Erythroblast (primary cell): ENCODE measurements around the gene EYS.
A peak's percentile ranks its signal among the peaks of the same experiment; 100 is the strongest.
"Not testable (repeated sequence)": the region's sequence is repeated elsewhere in the genome, so short reads cannot be mapped to it uniquely, and the experiment has no call there.

Source experiments
- DNase-seq, 2 experiments: peaks; one replicate each; lab custom pipeline; 2025; lab: John Stamatoyannopoulos, UW
- GATA1 ChIP-seq: IDR thresholded peaks from 2 replicates; pipeline ENCODE4 v1.6.1; 2011; ENCODE audit warnings: low read depth, mild to moderate bottlenecking, control low read depth, low read length, moderate library complexity
- POLR2A ChIP-seq: IDR thresholded peaks from 2 replicates; pipeline ENCODE4 v1.6.1; 2011; ENCODE audit warnings: mild to moderate bottlenecking, low read length

The EYS gene

DNA sequence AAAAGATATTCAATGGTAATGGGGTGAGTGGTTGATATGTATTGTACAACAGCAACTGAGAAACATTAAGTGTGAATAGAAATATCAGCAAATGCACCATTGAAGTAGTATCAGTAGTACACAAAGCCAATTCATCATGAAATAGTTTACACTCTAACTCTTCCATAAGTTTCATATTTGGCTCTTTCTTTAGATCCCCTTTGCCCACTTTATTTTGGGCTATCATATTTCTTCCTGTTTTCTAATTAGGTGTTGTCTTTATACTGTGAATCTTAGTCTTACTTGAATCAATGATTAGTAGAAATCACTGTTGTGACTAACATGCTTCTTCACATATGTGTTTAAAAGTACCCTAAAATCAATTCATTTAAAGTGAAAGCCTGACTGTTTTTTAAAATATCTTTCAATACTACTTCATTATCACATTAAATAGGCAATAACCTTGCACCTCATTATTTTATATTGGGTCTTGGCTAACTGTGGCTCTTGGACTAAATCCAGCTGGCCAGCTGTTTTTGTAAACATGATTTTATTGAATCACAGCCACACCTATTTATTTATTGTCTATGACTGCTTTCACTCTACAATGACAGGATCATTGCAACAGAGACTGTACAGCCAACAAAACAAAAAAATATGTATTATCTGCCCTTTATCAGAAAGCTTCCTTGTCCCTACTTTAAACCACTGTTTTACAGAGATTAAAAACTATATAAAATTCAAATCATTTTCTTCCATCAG, 38.9 kb downstream of the EYS start:
- no peak for TF ChIP-seq POLR2A
- TF ChIP-seq GATA1: no peak
- DNase-seq: no peak

DNA sequence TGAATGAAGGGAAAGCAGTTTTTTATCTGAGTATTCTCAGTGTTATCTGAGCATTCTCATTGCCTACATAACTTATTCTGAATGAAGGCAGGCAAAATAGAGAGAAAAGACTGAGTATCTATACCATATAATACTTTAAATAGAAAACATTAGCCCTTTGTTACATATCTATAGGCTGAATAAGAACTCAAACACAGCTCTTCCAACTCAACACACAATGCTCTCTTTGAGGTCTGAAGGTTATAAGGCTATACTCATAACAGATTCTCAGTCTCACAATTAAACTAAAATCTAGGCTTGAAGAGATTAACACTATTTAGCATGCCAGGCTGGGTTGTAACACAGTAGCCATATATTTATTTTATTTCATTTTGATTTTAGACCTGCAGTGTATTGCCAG, 56.9 kb downstream of the EYS start:
- DNase-seq: peak in 1 of 2 experiments; percentile 9

DNA sequence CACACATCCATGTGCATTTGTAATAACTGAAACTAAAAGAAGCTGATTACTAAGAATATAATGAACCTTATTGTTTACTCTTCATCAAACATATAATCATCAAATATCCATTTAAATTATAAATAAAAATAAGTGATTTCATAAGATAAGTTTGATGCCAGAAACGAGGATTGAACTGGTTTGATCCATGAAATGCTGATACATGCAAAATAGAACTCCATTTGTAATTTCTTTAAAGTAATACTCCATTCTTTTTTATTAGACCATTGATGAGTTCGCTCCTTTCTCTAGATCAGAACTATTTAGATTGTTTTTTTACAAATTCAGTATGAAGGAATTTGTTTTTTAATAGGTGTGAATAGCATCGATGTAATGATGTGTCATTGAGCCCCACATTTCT, 57.6 kb downstream of the EYS start:
- no peak for DNase-seq
- no peak for TF ChIP-seq GATA1

More for the DNA sequence above, 56.9 kb downstream of the EYS start:
- no peak for TF ChIP-seq GATA1
- TF ChIP-seq POLR2A: no peak

DNA sequence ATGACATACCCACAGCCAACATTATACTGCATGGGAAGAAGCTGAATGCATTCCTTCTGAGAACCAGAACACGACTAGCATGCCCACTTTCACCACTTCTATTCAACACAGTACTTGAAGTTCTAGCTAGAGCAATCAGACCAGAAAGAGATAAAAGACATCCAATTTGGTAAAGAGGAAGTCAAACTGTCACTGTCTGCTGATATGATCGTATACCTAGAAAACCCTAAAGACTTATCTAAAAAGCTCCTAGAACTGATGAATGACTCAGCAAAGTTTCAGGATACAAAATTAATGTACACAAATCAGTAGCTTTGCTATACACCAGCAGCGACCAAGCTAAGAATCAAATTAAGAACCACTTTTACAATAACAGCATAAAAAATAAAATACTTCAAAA, 60.5 kb downstream of the EYS start:
- TF ChIP-seq GATA1: no peak
- TF ChIP-seq POLR2A: no peak
- DNase-seq: peak in 1 of 2 experiments; percentile 3

DNA sequence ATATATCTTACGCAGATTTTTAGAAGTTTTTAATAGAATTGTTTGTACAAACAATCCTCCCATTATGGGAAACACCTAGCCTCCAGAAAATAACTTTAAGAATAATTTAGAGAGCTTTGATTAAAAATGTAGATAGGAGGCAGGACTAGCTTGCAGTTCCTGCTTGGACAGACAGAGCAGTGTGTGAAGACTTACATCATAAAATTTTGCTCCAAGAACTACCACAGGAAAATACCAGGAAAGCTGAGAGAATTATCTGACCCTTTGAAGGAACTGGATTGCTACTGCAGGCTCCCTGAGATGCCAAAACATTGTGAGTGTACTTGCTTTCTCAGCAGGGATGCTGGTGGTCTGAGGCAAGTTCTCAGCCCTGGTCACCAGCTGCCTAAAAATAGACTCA, 64.2 kb downstream of the EYS start:
- DNase-seq: no peak
- TF ChIP-seq POLR2A: no peak
- TF ChIP-seq GATA1: no peak

DNA sequence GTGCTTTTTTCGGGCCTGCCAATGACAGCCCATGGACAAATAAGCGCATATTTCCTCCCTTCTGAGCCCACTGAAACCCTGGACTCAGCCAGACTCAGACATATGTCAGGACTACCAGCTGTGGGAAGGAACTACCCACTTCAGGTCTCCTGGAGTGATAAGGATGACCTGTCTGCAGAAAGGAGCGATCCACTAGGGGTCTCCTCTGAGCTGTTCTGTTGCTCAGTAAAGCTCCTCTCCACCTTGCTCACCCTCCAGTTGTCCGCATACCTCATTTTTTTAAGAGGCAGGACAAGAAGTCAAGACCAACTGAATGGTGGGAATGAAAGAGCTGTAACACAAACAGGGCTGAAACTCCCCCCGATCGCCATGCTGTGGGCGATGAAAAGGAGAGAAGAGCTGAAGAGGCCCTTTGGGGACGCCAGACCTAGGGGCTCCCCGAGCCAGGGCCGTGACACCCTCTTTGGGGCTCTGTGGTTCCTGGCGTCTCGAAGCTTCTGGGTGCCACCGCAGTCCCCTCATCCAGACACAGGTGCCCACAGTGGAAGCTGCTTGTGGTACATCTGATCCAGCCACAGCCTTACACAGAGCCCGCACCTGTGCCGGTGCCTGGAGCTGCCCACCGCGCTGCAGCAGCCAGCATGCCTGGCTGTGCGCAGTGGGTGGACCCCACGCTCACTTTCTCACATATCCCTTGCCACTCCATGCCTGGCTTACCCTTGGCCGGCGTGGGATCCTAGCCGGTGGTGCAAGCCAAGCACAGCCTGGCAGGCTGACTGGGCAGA, 68.8 kb downstream of the EYS start:
- DNase-seq: peak; percentile 10 to 12
- TF ChIP-seq GATA1: no peak
- TF ChIP-seq POLR2A: no peak

DNA sequence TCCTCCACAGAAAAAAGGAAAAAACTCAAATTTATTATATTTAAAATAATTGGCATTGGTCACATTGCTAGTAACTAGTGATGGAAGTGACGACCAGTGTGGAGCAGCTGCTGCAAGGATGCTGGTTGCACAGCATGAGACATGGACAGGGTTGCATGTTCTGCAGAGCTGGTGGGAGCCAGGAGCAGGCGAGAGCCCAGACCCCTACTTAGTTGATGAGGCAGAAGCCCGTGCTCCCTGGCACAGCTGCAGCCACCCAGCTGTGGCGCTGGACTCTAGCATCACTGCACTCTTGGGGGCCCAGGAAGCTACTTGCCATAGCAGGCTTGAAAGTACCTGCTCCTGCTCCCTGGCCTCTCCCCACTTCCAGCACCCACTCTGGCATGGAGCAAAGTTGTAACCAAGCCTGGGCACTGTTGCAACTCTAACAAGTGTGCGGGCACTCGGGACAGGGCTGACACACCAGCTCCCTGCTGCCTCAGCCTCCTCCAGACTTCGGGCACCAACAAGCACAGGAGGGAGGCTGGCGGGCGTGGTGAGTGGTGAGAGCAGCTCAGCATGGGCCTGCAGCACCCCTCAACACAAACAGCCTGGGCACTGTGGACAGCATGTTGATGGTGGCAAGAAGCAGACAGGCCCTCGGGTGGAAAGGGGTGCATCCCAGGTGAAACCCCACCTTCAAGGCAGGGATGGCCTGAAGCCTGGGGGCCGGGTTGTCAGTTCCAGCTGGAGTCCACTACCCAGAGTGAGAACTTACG, 69.6 kb downstream of the EYS start:
- no peak for DNase-seq
- TF ChIP-seq GATA1: no peak
- TF ChIP-seq POLR2A: no peak

DNA sequence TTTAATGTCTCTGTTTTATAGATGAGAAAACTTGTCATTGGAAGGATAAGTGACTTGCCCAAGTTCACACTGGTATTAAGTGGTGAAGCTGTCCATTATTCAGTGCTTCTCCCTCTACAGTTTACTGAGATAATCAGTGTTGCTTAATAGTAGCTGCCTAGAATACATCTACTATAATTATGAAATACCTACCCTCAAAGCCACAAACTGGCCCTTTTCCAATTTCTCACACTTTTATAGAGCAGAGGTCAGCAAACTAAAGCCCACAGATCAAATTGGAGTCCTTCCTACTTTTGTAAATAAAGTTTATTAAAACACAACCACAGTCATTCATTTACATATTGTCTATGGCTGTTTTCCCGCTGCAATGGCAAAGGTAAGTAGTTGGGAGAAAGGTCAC, 73.5 kb downstream of the EYS start:
- TF ChIP-seq POLR2A (no peak), GATA1 (no peak)
- DNase-seq: no peak

DNA sequence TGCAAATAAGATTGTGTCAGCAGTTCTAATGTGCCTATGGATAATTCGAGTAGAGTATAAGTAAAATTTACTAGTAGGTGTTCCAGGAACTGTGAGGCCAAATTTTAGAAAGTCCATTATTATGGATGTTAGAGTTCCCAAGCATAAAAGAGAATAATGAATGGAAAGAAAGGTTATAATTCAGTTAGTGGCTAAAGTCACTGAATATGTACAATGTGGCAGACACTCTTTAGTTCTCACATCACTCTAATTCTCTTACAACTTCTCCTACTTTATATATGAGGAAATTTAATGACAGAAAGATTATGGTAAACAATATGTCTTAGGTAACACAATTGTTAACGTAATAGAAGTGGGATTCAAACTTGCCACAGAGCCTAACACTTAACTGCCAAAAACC, 75.3 kb downstream of the EYS start:
- DNase-seq: no peak
- TF ChIP-seq POLR2A (no peak), GATA1 (no peak)

DNA sequence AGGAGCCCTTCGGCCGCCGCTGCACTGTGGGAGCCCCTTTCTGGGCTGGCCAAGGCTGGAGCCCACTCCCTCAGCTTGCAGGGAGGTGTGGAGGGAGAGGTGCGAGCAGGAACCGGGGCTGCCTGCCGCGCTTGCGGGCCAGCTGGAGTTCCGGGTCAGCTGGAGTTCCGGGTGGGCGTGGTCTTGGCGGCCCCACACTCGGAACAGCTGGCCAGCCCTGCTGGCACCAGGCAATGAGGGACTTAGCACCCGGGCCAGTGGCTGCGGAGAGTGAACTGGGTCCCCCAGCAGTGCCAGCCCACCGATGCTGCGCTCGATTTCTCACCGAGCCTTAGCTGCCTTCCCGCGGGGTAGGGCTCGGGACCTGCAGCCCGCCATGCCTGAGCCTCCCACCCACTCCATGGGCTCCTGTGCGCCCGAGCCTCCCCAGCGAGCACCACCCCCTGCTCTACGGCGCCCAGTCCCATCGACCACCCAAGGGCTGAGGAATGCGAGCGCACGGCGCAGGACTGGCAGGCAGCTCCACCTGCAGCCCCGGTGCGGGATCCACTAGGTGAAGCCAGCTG, 79.5 kb downstream of the EYS start:
- not testable (repeated sequence) for DNase-seq

DNA sequence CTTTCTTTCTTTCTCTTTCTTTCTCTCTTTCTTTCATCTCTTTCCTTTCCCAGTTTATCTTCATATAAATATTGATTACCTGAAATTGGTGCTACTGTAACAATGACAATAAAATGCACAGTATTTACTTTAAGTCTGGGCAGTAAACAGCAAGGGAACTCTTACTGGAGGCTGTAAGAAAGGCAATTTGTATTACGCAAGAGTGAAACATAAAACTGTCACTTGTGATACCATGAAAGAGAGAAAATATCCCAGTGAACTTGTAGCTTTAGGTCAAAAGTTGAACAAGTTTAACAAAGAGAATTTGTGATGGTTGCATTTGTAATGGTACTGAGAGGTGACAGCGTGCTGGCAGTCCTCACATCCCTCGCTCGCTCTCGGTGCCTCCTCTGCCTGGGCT, 80.0 kb downstream of the EYS start:
- TF ChIP-seq POLR2A: no peak
- DNase-seq: no peak

DNA sequence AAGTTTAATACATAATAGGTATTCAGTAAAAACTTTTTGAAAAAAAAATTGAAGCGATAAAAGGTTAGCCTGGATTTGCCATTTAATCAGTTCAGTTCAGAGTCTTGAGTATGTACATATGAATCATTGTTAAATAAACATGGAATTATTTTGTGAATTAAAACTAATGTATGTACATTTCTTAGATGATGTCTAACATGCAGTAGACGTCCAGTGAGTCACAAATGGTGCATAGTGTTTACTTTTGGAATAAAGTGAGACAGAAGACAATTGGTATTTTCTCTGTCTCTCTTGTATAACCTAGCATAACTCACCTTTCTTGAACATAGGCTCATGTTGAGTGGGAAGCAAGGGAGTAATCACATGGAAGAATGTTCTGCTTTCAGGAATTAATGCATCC, 83.5 kb downstream of the EYS start:
- TF ChIP-seq POLR2A (no peak), GATA1 (no peak)
- no peak for DNase-seq

DNA sequence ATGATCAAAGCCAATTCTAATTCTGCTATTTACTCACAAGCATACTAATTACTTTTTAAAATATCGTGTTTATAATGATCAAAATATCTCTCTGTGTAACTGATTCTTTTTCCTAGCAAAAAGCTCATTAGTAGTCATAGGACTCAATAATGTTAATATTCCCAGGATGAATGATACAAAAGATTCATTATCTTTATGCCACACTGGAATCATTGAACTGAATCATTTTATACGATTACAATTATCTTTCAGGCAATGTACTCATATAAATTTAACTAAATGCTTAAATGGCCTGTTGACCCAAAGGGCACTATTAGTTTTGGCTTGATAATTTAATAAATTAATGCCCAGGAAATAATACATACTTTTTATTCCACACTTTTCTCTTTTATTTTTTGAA, 96.3 kb downstream of the EYS start:
- no peak for DNase-seq
- TF ChIP-seq GATA1: no peak
- no peak for TF ChIP-seq POLR2A

DNA sequence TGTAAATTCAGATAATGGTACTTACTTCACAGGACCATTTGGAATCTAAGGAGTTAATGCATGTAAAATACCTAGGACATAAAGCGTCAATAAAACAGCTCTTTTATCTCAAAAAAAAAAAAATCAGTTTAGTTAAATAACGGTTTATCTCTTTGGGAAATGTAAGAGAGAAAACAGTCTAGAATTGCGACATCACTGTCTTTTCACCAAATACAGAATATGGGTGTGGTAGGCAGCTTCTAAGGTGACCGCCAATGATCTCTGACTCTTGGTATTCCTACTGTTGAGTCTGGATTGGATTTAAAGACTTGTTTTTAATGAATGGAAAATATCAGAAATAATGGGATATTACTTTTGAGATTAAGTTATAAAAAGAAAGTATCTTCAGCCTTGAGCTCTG, 111.5 kb downstream of the EYS start:
- no peak for DNase-seq
- no peak for TF ChIP-seq GATA1
- no peak for TF ChIP-seq POLR2A

DNA sequence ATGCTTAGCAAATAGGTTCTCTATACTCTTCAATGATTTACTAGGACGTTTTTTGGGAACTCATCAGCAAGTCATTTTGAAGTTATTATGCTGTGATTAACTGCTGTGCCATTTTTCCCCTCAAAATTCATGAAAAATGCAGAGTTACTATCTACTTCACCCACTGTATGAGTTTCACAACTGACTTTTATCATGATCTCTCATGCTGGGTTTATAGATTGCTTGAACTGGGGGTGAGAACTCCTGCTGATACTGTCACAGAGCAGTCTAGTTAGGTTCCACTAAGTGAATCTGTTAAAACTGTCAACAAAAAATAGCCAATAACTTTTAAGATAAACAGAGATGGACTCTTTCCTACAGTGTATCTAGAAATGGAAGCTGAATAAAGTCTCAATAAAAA, 136.7 kb downstream of the EYS start:
- DNase-seq: no peak
- TF ChIP-seq GATA1: no peak
